Keratinocyte (primary cell): ENCODE data around the gene PHF10. TPM values are rescaled to one million over a fixed set of nuclear protein-coding genes. Genes with fewer than 3 reads are reported as not detected.
"Not testable (repeated sequence)": the region's sequence is repeated elsewhere in the genome, so short reads cannot be mapped to it uniquely, and the experiment has no call there.

ENCODE experiments used
- DNase-seq: peaks from one replicate; pipeline ENCODE4 v3.0.0-alpha.2; 2011; ENCODE audit warnings: low read depth, missing footprints, low spot score
- FAIRE-seq: peaks from 2 replicates; lab custom pipeline; 2011; peaks lifted over from hg19 to GRCh38; lab: Jason Lieb, UNC
- H2AFZ ChIP-seq: 2 replicates; pipeline ENCODE4 v1.6.0; 2012; ENCODE audit warnings: low read length, control low read depth, inconsistent platforms; ENCODE audit not compliant: control insufficient read depth
- H3K27ac ChIP-seq: 2 replicates; pipeline ENCODE4 v1.5.1; 2011; ENCODE audit warnings: low read length; ENCODE audit not compliant: control insufficient read depth, insufficient read depth
- H3K27me3 ChIP-seq: 3 replicates; pipeline ENCODE4 v1.6.0; 2011; ENCODE audit warnings: low read length; ENCODE audit not compliant: control insufficient read depth, insufficient read depth; ENCODE audit errors: extremely low read depth
- H3K36me3 ChIP-seq, 2 experiments: 2 replicates in 1 of 2; 3 replicates in 1 of 2; pipeline ENCODE4 v1.5.1; 2011; ENCODE audit warnings: low read length in 2 of 2, mild to moderate bottlenecking in 1 of 2; ENCODE audit not compliant: control insufficient read depth in 2 of 2, insufficient read depth in 2 of 2; ENCODE audit errors: extremely low read depth in 1 of 2
- H3K4me1 ChIP-seq: 3 replicates; pipeline ENCODE4 v1.5.1; 2011; ENCODE audit warnings: low read length; ENCODE audit not compliant: control insufficient read depth, insufficient read depth; ENCODE audit errors: extremely low read depth
- H3K4me2 ChIP-seq: 3 replicates; pipeline ENCODE4 v1.6.0; 2011; ENCODE audit warnings: low read depth, low read length; ENCODE audit not compliant: control insufficient read depth, insufficient read depth; ENCODE audit errors: extremely low read depth
- H3K4me3 ChIP-seq, 3 experiments: fragments of 200-600 bp in 1 of 3; sonication (generic) in 1 of 3; 2 replicates in 2 of 3; 3 replicates in 1 of 3; pipeline ENCODE4 v1.5.1; 2011 to 2016; ENCODE audit warnings: low read length in 3 of 3, mild to moderate bottlenecking in 3 of 3, control low read depth in 2 of 3, inconsistent platforms in 1 of 3, low read depth in 1 of 3, mixed read lengths in 1 of 3, mixed run types in 1 of 3, moderate library complexity in 1 of 3; ENCODE audit not compliant: control insufficient read depth in 2 of 3, insufficient read depth in 2 of 3; ENCODE audit errors: extremely low read depth in 1 of 3
- H3K79me2 ChIP-seq: 2 replicates; pipeline ENCODE4 v1.6.0; 2012; ENCODE audit warnings: low read length; ENCODE audit not compliant: control insufficient read depth, insufficient read depth
- H3K9ac ChIP-seq: 3 replicates; pipeline ENCODE4 v1.6.0; 2011; ENCODE audit warnings: low read length; ENCODE audit not compliant: control insufficient read depth, insufficient read depth; ENCODE audit errors: extremely low read depth
- H3K9me1 ChIP-seq: 3 replicates; pipeline ENCODE4 v1.6.0; 2011; ENCODE audit warnings: low read length; ENCODE audit not compliant: control insufficient read depth, insufficient read depth; ENCODE audit errors: extremely low read depth
- H3K9me3 ChIP-seq: 2 replicates; pipeline ENCODE4 v1.5.1; 2012; ENCODE audit warnings: low read depth, low read length; ENCODE audit not compliant: control insufficient read depth
- H4K20me1 ChIP-seq: 3 replicates; pipeline ENCODE4 v1.6.0; 2011; ENCODE audit warnings: low read length; ENCODE audit not compliant: control insufficient read depth, insufficient read depth; ENCODE audit errors: extremely low read depth
- EZH2 ChIP-seq: IDR thresholded peaks from one replicate; pipeline ENCODE4 v1.6.1; 2012; ENCODE audit warnings: inconsistent platforms, mild to moderate bottlenecking, low read length, moderate library complexity
- dilution Hi-C: fragments of 300-500 bp; cut with MboI; formaldehyde crosslinking; loops from one replicate; pipeline ENCODE4 v1.7.0; 2020; ENCODE audit warnings: low sequenced_read_pairs; ENCODE audit not compliant: extremely low pct_ligation_motif_present
- polyA plus RNA-seq, 5 experiments: library from polyadenylated mRNA; depleted of rRNA in 3 of 5; stranded (reverse) in 3 of 5; stranded (forward) in 1 of 5; unstranded in 1 of 5; fragments of >200 nt; gene quantifications; 1 replicate in 1 of 5; 2 replicates in 3 of 5; 3 replicates in 1 of 5; pipeline versions ENCODE4 v1.2.1 to v1.2.3, GENCODE V29; 2011 to 2012; ENCODE audit warnings: missing spikeins in 2 of 5, low read depth in 1 of 5, low replicate concordance in 1 of 5
- TF ChIP-seq, protein P1 (sequence below), 3 experiments: IDR thresholded peaks in 1 of 3; conservative IDR thresholded peaks in 1 of 3; optimal IDR thresholded peaks in 1 of 3; 2 replicates in 2 of 3; 3 replicates in 1 of 3; pipeline versions ENCODE3 to v1.5.1; 2011; ENCODE audit warnings: low read length in 3 of 3, mild to moderate bottlenecking in 3 of 3, moderate library complexity in 2 of 3, control low read depth in 1 of 3, inconsistent platforms in 1 of 3; ENCODE audit not compliant: insufficient read depth in 2 of 3; ENCODE audit errors: extremely low read depth in 1 of 3

The PHF10 gene
- polyA plus RNA-seq, 1 donor (not counting 4 experiments of a cell fraction or from before 2014, with no cell fraction given), result 14.5 TPM

DNA sequence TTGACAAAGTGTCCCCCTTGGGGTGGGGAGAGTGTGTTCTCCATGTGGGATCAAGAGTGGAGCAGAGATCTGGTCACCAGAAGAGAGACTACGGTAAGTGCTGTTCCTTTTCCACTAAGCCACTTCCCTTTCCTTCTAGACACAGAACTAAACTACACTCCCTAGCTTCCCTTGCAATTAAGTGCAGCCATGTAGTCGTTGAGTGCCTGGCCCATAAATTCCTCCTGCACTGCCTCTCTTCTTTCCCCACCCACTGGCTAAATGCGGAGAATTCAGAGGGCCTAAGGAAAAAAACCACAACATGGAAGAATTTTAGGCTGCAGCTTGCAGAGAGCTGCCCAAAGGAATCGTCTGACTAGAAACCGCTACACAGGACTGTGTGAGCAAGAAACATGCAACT is 24.0 kb downstream of the PHF10 start:
- H3K4me2 ChIP-seq, result peak overlapping the region; percentile 93
- no peak for TF ChIP-seq EZH2
- TF ChIP-seq, protein P1, sequence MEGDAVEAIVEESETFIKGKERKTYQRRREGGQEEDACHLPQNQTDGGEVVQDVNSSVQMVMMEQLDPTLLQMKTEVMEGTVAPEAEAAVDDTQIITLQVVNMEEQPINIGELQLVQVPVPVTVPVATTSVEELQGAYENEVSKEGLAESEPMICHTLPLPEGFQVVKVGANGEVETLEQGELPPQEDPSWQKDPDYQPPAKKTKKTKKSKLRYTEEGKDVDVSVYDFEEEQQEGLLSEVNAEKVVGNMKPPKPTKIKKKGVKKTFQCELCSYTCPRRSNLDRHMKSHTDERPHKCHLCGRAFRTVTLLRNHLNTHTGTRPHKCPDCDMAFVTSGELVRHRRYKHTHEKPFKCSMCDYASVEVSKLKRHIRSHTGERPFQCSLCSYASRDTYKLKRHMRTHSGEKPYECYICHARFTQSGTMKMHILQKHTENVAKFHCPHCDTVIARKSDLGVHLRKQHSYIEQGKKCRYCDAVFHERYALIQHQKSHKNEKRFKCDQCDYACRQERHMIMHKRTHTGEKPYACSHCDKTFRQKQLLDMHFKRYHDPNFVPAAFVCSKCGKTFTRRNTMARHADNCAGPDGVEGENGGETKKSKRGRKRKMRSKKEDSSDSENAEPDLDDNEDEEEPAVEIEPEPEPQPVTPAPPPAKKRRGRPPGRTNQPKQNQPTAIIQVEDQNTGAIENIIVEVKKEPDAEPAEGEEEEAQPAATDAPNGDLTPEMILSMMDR (optimal IDR thresholded peaks at IDR 0.05 in 1 of 3, IDR thresholded peaks at IDR 0.05 in 1 of 3, conservative IDR thresholded peaks at IDR 0.05 in 1 of 3; ENCODE audit: extremely low read depth in 1 of 3, insufficient read depth in 2 of 3, low read length in 3 of 3), result no peak
- no peaks in the 10 kb centered on the region for H3K27me3 ChIP-seq
- no peaks in the 10 kb centered on the region for H3K9me3 ChIP-seq
- peak overlapping the region in 2 of 3 experiments; percentile 91 to 94 for H3K4me3 ChIP-seq
- H2AFZ ChIP-seq, result no peak overlapping the region
- dilution Hi-C loops, result no loop called here
- H3K4me1 ChIP-seq, result peaks cover 38% of the 10 kb centered on the region
- no peak overlapping the region for H3K27ac ChIP-seq
- peak overlapping the region; percentile 91 for H3K9ac ChIP-seq
- DNase-seq (no peak), FAIRE-seq (no peak)
- no peaks in the 10 kb centered on the region for H3K9me1 ChIP-seq
- H4K20me1 ChIP-seq, result no peaks in the 10 kb centered on the region
- H3K36me3 ChIP-seq, result peaks cover 0 to 3% of the 10 kb centered on the region in 2 experiments
- H3K79me2 ChIP-seq, result peaks cover 72% of the 10 kb centered on the region

DNA sequence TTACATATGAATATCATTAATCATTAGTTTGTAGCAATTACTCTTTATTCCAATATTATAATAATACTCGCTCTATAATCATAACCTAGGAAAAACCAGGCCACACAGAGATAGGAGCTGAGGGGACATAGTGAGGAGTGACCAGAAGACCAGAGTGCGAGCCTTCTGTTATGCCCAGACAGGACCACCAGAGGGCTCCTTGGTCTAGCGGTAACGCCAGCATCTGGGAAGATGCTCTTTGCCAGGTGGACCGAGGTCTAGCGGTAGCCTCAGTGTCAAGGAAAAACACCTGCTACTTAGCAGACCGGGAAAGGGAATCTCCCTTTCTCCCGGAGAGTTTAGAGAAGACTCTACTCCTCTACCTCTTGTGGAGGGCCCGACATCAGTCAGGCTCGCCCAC is 27.2 kb downstream of the PHF10 start:
- FAIRE-seq, H3K4me3 ChIP-seq, H4K20me1 ChIP-seq, H3K27me3 ChIP-seq, H3K9me1 ChIP-seq, H2AFZ ChIP-seq, dilution Hi-C loops, H3K9me3 ChIP-seq, DNase-seq, H3K36me3 ChIP-seq, H3K9ac ChIP-seq, H3K27ac ChIP-seq, H3K4me2 ChIP-seq: not testable (repeated sequence)
- Histone ChIP-seq H3K4me1 (peaks cover 20% of the 10 kb centered on the region), H3K79me2 (peaks cover 55% of the 10 kb centered on the region)
- TF ChIP-seq, protein P1 (optimal IDR thresholded peaks at IDR 0.05 in 1 of 3, IDR thresholded peaks at IDR 0.05 in 1 of 3, conservative IDR thresholded peaks at IDR 0.05 in 1 of 3; ENCODE audit: extremely low read depth in 1 of 3, insufficient read depth in 2 of 3, low read length in 3 of 3), result peak in 2 of 3 experiments; percentile 21 to 31
